H9 (cell line): ENCODE results near the gene PASK. TPM values are rescaled to one million over a fixed set of nuclear protein-coding genes. Genes with fewer than 3 reads are reported as not detected.

Experiments used
- DNase-seq: peaks from one replicate; pipeline ENCODE4 v3.0.0-alpha.2; 2017
- H2AFZ ChIP-seq: one replicate; pipeline ENCODE4 v1.6.1; 2013; ENCODE audit warnings: mild to moderate bottlenecking, low read length, control low read depth, moderate library complexity
- H2AK5ac ChIP-seq: 2 replicates; pipeline ENCODE4 v1.6.1; 2013; ENCODE audit warnings: low read length, control low read depth, mixed read lengths; ENCODE audit not compliant: insufficient read length
- H2BK120ac ChIP-seq: one replicate; pipeline ENCODE4 v1.6.1; 2013; ENCODE audit warnings: low read depth, mild to moderate bottlenecking, low read length, control low read depth, inconsistent platforms; ENCODE audit not compliant: poor library complexity, severe bottlenecking
- H2BK12ac ChIP-seq: 2 replicates; pipeline ENCODE4 v1.6.1; 2013; ENCODE audit warnings: low read length, control low read depth, mixed read lengths, low read depth; ENCODE audit not compliant: insufficient read length
- H2BK15ac ChIP-seq: 2 replicates; pipeline ENCODE4 v1.6.1; 2013; ENCODE audit warnings: low read depth, low read length, control low read depth
- H2BK20ac ChIP-seq: one replicate; pipeline ENCODE4 v1.6.1; 2013; ENCODE audit warnings: low read depth, mild to moderate bottlenecking, low read length, control low read depth, inconsistent platforms; ENCODE audit not compliant: poor library complexity, severe bottlenecking
- H2BK5ac ChIP-seq: 2 replicates; pipeline ENCODE4 v1.6.1; 2013; ENCODE audit warnings: low read length, control low read depth, mixed read lengths; ENCODE audit not compliant: insufficient read length
- H3K14ac ChIP-seq: 2 replicates; pipeline ENCODE4 v1.6.1; 2013; ENCODE audit warnings: low read length, control low read depth; ENCODE audit not compliant: insufficient read depth
- H3K18ac ChIP-seq: 2 replicates; pipeline ENCODE4 v1.6.1; 2013; ENCODE audit warnings: low read depth, mild to moderate bottlenecking, mixed read lengths, low read length, control low read depth; ENCODE audit not compliant: insufficient read length
- H3K23ac ChIP-seq: 2 replicates; pipeline ENCODE4 v1.6.1; 2013; ENCODE audit warnings: low read length, control low read depth, mixed read lengths, low read depth; ENCODE audit not compliant: insufficient read length
- H3K23me2 ChIP-seq: 2 replicates; pipeline ENCODE4 v1.6.1; 2013; ENCODE audit warnings: low read depth, mild to moderate bottlenecking, mixed read lengths, low read length, control low read depth; ENCODE audit not compliant: insufficient read length, poor library complexity, severe bottlenecking
- H3K27ac ChIP-seq: 2 replicates; pipeline ENCODE4 v1.5.1; 2013; ENCODE audit warnings: low read length, control low read depth, mixed read lengths, low read depth; ENCODE audit not compliant: insufficient read length
- H3K27me3 ChIP-seq: 2 replicates; pipeline ENCODE4 v1.6.1; 2013; ENCODE audit warnings: low read length, control low read depth, inconsistent platforms; ENCODE audit not compliant: insufficient read depth
- H3K4ac ChIP-seq: 2 replicates; pipeline ENCODE4 v1.6.1; 2013; ENCODE audit warnings: low read depth, mild to moderate bottlenecking, control low read depth, inconsistent platforms, low read length, moderate library complexity
- H3K4me1 ChIP-seq: 2 replicates; pipeline ENCODE4 v1.6.1; 2013; ENCODE audit warnings: low read length, control low read depth, inconsistent platforms; ENCODE audit not compliant: insufficient read depth
- H3K4me2 ChIP-seq: 2 replicates; pipeline ENCODE4 v1.6.1; 2013; ENCODE audit warnings: low read length, control low read depth, mixed read lengths; ENCODE audit not compliant: insufficient read length, insufficient read depth
- H3K56ac ChIP-seq: 2 replicates; pipeline ENCODE4 v1.6.1; 2013; ENCODE audit warnings: low read depth, mild to moderate bottlenecking, mixed read lengths, low read length, control low read depth; ENCODE audit not compliant: insufficient read length
- H3K79me1 ChIP-seq: 2 replicates; pipeline ENCODE4 v1.6.1; 2013; ENCODE audit warnings: low read depth, mild to moderate bottlenecking, moderate library complexity, low read length, control low read depth, inconsistent platforms; ENCODE audit not compliant: insufficient read depth, poor library complexity, severe bottlenecking
- H3K79me2 ChIP-seq: 2 replicates; pipeline ENCODE4 v1.6.1; 2013; ENCODE audit warnings: low read length, control low read depth, inconsistent platforms; ENCODE audit not compliant: insufficient read depth
- H3K9ac ChIP-seq: 2 replicates; pipeline ENCODE4 v1.6.1; 2013; ENCODE audit warnings: low read length, control low read depth, mixed read lengths; ENCODE audit not compliant: insufficient read length; ENCODE audit errors: extremely low read depth
- H3K9me3 ChIP-seq: one replicate; pipeline ENCODE4 v1.6.1; 2013; ENCODE audit warnings: low read depth, low read length, inconsistent platforms; ENCODE audit not compliant: control insufficient read depth
- H3T11ph ChIP-seq: one replicate; pipeline ENCODE4 v1.6.1; 2013; ENCODE audit warnings: mild to moderate bottlenecking, low read length, control low read depth, inconsistent platforms
- H4K20me1 ChIP-seq: one replicate; pipeline ENCODE4 v1.6.1; 2013; ENCODE audit not compliant: control insufficient read depth, insufficient read length, insufficient read depth
- H4K5ac ChIP-seq: 2 replicates; pipeline ENCODE4 v1.6.1; 2013; ENCODE audit warnings: low read depth, mild to moderate bottlenecking, mixed read lengths, low read length, control low read depth; ENCODE audit not compliant: insufficient read length
- H4K8ac ChIP-seq: replicated peaks from 2 replicates; pipeline ENCODE4 v1.6.1; 2013; ENCODE audit warnings: low read length, control low read depth, mixed read lengths, low read depth; ENCODE audit not compliant: insufficient read length
- H4K91ac ChIP-seq: 2 replicates; pipeline ENCODE4 v1.6.1; 2013; ENCODE audit warnings: low read depth, mild to moderate bottlenecking, moderate library complexity, mixed read lengths, low read length, control low read depth; ENCODE audit not compliant: insufficient read length
- H3K27ac Mint-ChIP-seq, 3 experiments: 2 replicates in 2 of 3; 3 replicates in 1 of 3; pipeline ENCODE4 v1.8.0; 2020 to 2021; ENCODE audit warnings: mixed read lengths in 3 of 3, mild to moderate bottlenecking in 1 of 3, moderate library complexity in 1 of 3
- H3K27me3 Mint-ChIP-seq: 2 replicates; pipeline ENCODE4 v1.8.0; 2021; ENCODE audit warnings: low read depth, mild to moderate bottlenecking, moderate library complexity, mixed read lengths
- H3K36me3 Mint-ChIP-seq, 3 experiments: 2 replicates in 2 of 3; 3 replicates in 1 of 3; pipeline ENCODE4 v1.8.0; 2020 to 2021; ENCODE audit warnings: low read depth in 3 of 3, mixed read lengths in 3 of 3; ENCODE audit not compliant: insufficient read depth in 1 of 3
- H3K4me1 Mint-ChIP-seq, 2 experiments: 2 replicates each; pipeline ENCODE4 v1.8.0; 2020; ENCODE audit warnings: mixed read lengths in 2 of 2
- H3K4me3 Mint-ChIP-seq, 2 experiments: 2 replicates in 1 of 2; 3 replicates in 1 of 2; pipeline ENCODE4 v1.8.0; 2020 to 2021; ENCODE audit warnings: mild to moderate bottlenecking in 2 of 2, mixed read lengths in 2 of 2, moderate library complexity in 1 of 2
- H3K9me3 Mint-ChIP-seq, 2 experiments: 2 replicates in 1 of 2; 3 replicates in 1 of 2; pipeline ENCODE4 v1.8.0; 2020; ENCODE audit warnings: mild to moderate bottlenecking in 2 of 2, mixed read lengths in 2 of 2, moderate library complexity in 1 of 2
- WGBS: extraction: QIAGEN DNeasy Blood & Tissue Kit; methylation state at CpG from one replicate; pipeline ENCODE4 v1.1.7; 2013; ENCODE audit warnings: missing lambda C conversion rate, low lambda C conversion rate, mixed read lengths; ENCODE audit not compliant: insufficient read length; ENCODE audit errors: extremely low coverage; 5-methylcytosine and 5-hydroxymethylcytosine counted together
- total RNA-seq: library from RNA; stranded (reverse); gene quantifications from 2 replicates; pipeline ENCODE4 v1.2.1, GENCODE V29; 2021
- TF ChIP-seq, protein P1 (sequence below): fragments of 200-600 bp; sonication (generic); conservative IDR thresholded peaks from 3 replicates; pipeline ENCODE4 v1.8.0; 2021; ENCODE audit warnings: antibody characterized with exemption, mild to moderate bottlenecking

PASK gene
- total RNA-seq, 1 experiment from 2014 or later = 68.0 TPM

DNA sequence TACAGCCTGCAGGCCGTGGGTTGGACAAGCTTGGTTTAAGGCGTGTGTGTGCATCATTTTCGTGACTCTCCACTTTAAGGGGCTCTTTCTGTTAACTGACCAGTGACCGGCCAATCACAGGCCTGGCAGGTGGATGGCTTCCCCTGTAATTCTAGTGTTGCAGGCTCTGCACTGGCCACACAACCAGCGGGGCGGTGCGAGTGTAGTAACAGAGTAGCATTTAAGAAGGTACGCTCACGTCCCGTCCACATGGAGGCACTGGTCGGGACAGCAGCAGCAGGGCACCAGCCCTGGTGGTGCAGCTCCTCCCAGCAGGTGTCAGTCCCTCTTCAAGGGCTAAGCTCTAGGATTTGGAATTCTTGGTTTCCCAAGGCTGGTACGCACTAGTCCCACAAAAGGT lies 31.2 kb upstream of the PASK start:
- Histone ChIP-seq H3K9ac (no peak overlapping the region), H3K23ac (no peak overlapping the region), H4K91ac (no peak overlapping the region), H4K5ac (no peak overlapping the region), H3K27me3 (no peaks in the 10 kb centered on the region), H3K56ac (no peak overlapping the region), H4K8ac (no peak overlapping the region), H2BK12ac (no peak overlapping the region), H3K9me3 (no peaks in the 10 kb centered on the region), H2BK5ac (no peak overlapping the region), H4K20me1 (no peaks in the 10 kb centered on the region), H3K14ac (no peak overlapping the region), H3K79me1 (no peaks in the 10 kb centered on the region), H2AK5ac (no peak overlapping the region), H2BK20ac (no peak overlapping the region), H3K79me2 (no peaks in the 10 kb centered on the region), H2BK120ac (no peak overlapping the region), H3K18ac (no peak overlapping the region), H2AFZ (no peak overlapping the region), H3K4me1 (no peaks in the 10 kb centered on the region), H3K23me2 (no peaks in the 10 kb centered on the region), H3K4me2 (no peak overlapping the region), H3K4ac (no peak overlapping the region), H2BK15ac (no peak overlapping the region), H3K27ac (no peak overlapping the region), H3T11ph (no peak overlapping the region)
- no CpG with 5 or more reads among the region's 12 CpGs for WGBS
- H3K4me1 Mint-ChIP-seq = peaks cover 0 to 6% of the 10 kb centered on the region in 2 experiments; a peak in 2 of 4 replicates
- no peak overlapping the region; a peak in 1 of 7 replicates for H3K27ac Mint-ChIP-seq
- H3K9me3 Mint-ChIP-seq = no peaks in the 10 kb centered on the region
- peak; percentile 91 for DNase-seq
- no peaks in the 10 kb centered on the region; the same call in 1 of the 2 replicates for H3K27me3 Mint-ChIP-seq
- peaks cover 0 to 10% (median 0%) of the 10 kb centered on the region in 3 experiments; a peak in 1 of 7 replicates for H3K36me3 Mint-ChIP-seq
- H3K4me3 Mint-ChIP-seq = no peak overlapping the region
- TF ChIP-seq, protein P1, sequence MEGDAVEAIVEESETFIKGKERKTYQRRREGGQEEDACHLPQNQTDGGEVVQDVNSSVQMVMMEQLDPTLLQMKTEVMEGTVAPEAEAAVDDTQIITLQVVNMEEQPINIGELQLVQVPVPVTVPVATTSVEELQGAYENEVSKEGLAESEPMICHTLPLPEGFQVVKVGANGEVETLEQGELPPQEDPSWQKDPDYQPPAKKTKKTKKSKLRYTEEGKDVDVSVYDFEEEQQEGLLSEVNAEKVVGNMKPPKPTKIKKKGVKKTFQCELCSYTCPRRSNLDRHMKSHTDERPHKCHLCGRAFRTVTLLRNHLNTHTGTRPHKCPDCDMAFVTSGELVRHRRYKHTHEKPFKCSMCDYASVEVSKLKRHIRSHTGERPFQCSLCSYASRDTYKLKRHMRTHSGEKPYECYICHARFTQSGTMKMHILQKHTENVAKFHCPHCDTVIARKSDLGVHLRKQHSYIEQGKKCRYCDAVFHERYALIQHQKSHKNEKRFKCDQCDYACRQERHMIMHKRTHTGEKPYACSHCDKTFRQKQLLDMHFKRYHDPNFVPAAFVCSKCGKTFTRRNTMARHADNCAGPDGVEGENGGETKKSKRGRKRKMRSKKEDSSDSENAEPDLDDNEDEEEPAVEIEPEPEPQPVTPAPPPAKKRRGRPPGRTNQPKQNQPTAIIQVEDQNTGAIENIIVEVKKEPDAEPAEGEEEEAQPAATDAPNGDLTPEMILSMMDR = peak; percentile 58
